ENCODE data around the gene KCNQ4.

GRCh38 chr1:40750451-40750908 lies 33.1 kb upstream of the KCNQ4 start:
- TF ChIP-seq CTCF (IDR thresholded peaks at IDR 0.05) (no peak), POLR2A (IDR thresholded peaks at IDR 0.05) (no peak)
